Measurements from ENCODE around the gene SERINC5.
"Not testable (repeated sequence)": the region's sequence is repeated elsewhere in the genome, so short reads cannot be mapped to it uniquely, and the experiment has no call there.

Gene SERINC5

DNA sequence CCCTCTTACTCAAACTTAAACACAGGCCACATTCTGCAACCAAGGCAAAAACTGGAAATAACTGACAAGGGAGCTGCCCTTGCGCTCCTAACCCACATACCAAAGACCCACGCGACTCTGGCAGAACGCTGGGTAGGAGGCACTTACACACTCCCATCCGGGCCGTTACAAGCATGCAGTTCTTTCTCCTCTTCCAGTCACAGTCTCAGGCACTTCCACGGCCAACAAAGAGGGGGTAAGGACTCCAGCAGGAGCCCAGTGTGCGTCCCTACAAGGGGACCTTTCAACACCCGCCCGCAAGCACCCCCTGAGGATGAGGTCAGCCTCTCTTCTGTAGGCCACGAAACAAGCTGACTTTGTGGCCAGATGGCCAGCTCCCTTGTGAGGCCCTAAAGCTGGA lies 57.4 kb downstream of the SERINC5 start:
- no peak for DNase-seq (ENCODE audit: low read depth)

DNA sequence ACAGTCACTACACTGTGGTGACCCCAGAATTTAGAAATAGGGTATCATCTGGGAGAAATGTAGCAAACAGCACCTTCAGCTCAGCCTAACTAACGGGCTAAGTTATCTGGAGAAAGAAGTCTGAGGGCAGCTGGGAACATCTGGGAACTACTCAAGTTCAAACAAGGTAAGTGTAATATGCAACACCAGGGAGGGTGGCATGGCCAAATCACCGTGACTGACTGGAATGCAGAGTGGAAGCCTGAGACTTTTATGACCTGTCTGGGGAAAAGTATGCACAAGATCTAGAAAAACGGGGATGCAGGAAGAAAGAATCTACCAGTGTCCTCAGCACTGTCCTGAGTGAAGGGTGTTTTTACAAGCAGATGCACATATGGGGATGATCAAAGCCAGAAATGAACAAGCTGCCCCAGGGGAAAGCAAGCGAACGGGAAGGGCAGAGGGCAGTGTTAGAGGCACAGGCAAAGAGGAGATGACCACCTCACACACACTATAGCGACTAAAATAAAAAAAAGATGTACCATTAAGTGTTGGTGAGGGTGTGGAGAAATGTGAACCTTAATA lies 59.9 kb downstream of the SERINC5 start:
- DNase-seq (ENCODE audit: low read depth) = no peak

DNA sequence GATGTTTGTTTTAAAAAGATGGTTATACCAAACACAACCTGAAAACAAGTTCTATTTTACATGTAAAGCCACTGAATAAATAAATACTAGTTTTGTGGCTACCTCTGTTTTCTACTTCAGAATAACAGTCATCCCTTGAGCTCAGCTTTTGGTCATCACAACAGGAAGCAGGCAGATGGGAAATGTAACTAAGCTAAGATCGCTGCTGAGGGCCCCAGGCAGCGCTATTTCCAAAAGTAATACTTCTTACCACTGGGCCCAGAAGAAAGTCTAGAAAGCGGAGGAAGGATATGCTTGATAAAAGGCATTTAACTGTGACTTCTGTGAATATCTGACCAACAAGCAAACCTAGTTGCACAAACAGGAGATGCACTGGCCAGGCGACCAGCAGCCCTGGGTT lies 61.4 kb downstream of the SERINC5 start:
- DNase-seq (ENCODE audit: low read depth) = no peak

DNA sequence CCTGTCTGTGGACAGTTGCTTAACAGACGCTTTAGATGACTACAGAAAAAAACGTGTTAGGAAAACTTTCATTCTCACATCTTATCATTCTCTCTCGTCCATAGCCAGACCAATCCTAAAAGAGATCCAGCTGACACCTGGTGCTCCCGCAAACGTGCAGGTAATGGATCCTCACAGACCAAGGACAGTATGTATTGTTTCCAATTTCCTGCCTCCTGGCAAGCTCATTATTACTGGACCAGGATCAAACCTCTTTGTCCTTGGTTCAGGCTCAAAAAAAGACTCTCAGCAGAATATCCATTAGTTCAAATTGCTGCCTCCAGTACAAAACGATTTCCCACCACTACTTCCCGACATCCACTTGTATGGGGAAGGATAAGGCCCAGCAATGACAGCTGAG lies 62.4 kb downstream of the SERINC5 start:
- no peak for DNase-seq (ENCODE audit: low read depth)

DNA sequence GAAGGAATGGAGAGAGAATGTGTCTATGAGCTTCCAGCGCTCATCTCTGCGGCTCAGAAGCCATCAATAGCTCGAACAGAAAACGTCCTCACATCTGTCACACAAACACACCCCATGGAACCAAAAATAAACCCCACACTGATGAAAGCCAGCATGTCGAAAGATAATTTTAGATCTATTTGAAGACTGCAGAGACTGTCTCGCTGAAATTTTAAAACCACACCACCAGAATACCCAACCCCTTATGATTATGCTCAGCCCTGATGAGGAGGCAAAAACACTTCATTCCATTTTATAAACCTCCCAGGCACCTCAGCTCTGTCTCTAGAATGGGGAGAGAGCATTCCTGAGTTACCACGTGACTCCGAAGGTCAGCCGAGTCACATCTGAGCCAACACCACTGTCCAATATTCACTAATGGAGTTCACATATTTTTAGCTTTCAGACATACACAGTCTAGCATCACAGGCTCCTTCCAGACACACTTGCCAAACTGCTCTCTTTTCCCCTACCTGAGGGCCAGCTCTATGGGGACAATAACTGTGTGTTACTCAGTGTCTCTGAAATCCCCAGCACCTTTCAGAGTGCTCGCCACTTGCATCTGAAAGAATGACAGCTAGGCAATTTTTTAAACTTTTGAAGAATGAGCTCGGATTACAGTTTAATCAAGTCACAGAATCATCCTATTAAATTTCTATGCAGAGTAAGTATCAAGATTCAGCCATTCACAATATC lies 63.2 kb downstream of the SERINC5 start:
- DNase-seq (ENCODE audit: low read depth) = no peak

DNA sequence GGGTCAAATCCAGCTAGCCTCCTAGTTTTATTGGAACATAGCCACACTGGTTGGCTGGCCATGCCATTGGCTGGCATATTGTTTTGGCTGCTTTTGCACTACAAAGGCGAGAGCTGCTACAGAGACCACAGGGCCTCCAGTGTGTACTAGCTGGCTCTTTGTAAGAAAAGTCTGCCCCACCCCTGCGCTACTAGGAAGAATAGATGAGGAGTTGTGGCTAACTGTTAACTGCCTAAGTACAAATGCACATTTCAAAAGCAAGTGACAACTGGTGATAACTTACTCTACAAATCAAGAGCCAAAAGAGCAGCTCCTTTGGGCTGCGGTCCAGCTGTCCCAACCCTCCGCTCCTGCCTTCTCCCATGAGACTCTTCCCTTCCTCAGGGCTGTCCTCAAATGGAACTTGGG lies 63.9 kb downstream of the SERINC5 start:
- DNase-seq (ENCODE audit: low read depth) = no peak

DNA sequence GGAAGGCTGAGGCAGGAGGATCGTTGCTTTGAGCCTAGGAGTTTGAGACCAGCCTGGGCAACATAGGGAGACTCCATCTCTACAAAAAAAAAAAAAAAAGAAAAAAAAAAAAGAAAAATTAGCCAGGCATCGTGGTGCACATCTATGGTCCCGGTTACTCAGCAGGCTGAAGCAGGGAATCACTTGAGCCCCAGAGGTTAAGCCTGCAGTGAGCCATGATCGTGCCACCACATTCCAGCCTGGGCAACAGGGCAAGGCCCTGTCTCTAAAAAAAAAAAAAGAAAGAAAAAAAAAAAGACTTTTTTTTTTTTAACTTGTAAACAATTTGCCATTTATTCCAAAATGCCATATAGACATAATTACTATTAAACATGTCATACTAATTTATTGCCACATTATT lies 64.5 kb downstream of the SERINC5 start:
- no peak for DNase-seq (ENCODE audit: low read depth)

DNA sequence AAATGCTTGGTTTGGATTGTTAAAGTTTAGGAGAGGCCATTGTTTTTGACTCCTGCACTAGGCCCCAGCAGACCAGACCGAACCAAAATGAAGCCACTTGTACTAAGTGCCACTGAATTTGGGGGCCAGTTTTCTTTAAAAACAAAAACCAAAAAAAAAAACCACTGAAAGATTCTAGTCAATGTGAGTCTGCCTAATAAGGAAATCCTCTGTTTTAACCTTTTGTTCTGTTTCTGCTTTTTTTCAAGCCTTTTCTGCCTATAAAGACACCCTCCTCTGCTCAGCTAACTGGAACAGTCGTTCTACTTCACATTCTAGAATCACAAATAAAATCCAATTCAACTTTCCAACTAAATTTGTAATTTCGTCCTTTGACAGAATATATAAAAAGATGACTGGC lies 64.9 kb downstream of the SERINC5 start:
- DNase-seq (ENCODE audit: low read depth) = no peak

DNA sequence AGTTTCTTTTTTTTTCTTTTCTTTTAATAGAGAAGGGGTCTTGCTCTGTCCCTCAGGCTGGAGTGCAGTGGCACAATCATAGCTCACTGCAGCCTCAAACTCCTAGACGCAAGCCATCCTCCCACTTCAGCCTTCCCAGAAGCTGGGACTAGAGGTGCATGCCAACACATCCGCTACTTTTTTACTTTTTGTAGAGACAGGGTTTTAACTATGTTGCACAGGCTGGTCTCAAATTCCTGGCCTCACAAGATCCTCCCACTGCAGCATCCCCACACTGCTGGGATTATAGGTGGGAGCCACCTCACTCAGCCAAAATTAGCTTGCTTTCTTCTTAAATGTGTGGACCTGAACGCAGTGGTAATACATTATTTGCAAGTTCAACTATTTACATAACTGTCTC lies 66.1 kb downstream of the SERINC5 start:
- DNase-seq (ENCODE audit: low read depth) = no peak

DNA sequence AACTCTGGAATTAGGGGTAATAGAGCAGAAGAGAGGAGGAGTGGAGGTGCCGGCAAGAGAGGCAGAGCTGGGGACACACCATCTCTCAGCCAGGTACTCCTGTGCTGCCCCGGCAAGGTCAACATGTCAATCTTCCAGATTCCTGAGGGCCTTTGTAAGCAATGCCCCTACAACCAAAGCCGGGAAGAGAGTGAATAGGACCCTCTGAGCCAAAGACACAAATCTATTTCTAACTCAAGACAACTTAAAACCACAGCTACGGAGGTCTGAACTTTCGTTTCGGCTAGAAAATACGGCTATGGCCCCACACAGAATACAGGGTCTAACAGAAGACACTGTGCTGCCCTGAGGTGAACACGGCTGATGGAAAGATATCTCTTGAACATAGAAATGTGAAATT lies 66.6 kb downstream of the SERINC5 start:
- DNase-seq (ENCODE audit: low read depth) = no peak

DNA sequence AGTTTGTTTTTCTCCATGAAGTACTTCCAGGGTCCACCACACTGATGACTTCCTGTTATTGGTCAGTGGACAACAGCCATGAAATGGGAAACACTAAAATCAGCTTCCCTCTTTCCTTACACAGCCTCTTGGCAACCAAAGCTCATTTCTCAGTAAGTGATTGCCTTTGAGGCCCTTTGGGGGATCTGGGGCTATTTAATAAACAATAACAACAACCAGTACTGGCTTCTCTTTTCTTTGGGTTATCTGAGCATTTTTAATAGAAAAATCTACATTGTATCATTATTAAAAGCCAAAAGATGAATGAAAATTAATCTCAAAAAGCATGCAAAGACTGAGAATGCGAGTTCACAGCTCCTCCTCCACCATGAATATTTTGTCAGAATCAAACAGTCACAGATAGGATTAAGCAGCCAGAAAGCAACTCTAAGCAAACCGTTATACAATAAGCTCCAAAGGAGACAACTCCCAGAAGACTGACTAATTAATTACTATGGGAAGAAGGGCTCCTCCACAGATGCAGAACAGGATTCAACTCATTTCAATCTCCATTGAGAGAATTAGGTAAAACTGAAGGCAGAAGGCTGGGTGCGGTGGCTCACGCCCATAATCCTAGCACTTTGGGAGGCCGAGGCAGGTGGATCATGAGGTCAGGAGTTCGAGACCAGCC lies 68.3 kb downstream of the SERINC5 start:
- DNase-seq (ENCODE audit: low read depth) = no peak

DNA sequence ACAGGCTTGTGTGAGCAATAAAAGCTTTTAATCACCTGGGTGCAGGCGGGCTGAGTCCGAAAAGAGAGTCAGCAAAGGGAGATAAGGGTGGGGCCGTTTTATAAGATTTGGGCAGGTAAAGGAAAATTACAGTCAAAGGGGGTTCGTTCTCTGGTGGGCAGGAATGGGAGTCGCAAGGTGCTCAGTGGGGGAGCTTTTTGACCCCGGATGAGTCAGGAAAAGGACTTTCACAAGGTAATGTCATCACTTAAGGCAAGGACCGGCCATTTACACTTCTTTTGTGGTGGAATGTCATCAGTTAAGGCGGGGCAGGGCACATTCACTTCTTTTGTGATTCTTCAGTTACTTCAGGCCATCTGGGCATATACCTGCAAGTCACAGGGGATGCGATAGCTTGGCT lies 70.3 kb downstream of the SERINC5 start:
- not testable (repeated sequence) for DNase-seq (ENCODE audit: low read depth)

DNA sequence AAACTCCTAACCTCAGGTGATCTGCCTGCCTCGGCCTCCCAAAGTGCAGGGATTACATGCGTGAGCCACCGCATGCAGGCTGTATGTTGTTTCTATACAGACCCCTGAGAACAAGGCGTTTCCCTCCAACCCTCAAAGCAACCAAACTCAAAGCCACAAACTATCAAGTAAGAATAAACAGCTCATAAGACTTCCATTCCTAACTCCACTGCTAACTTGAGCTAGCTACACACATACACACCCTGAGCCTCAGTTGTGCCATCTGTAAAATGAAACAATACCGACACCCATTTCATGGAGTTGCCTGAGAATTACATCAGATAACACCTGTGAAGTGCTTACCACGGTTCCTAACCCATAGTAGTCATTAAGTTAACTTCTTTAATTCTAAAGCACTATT lies 70.8 kb downstream of the SERINC5 start:
- no peak for DNase-seq (ENCODE audit: low read depth)

DNA sequence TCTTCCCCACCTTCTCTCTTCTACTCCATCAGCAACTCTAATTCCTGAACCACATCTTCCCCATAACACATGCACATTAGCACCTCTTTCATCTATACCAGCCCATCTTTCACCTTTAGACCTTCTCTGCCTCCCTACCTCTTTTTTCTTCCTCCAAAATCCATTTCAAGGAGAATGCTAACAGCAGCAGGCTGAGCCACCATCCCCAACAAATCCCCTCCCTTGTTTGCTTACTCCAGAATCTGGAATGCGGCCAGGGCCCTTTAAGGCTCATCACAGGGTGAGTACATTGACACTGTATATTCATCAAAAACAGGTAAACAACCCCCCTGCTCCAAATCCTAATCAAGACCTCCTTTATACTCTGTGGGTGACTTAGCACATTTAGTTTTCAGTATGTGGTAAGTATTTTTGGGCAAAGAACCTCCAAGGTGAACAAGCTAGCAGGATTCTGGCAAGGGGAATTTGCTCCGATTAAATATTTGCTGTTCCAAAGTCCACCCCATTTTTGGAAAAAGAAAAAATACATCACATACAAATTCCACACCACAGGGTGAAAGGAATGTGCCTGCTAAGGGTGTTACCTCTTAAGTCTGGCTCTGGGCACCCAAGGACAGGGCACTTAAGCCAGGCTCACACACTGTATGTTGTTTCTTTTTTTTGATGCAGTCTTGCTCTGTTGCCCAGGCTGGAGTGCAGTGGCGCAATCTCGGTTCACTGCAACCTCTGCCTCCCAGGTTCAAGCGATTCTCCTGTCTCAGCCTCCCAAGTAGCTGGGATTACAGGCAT lies 71.4 kb downstream of the SERINC5 start:
- DNase-seq (ENCODE audit: low read depth) = no peak

DNA sequence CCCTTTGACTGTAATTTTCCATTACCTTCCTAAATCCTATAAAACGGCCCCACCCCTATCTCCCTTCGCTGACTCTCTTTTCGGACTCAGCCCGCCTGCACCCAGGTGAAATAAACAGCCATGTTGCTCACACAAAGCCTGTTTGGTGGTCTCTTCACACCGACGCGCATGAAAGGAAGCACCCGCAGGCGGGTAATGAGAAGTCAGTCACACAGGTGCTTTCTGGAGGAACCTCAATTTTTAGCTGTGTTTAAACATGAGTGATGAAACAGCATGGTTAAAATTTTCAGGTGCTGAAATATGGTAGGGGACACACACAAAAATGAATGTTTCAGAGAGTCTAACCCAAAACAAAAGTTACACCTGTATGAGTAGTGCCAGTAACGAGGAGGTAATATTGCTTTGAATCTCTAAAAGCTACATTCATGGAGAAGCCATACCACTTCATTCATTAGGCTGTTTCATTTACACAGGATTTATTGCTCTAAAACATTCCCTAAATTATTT lies 72.1 kb downstream of the SERINC5 start:
- DNase-seq (ENCODE audit: low read depth) = not testable (repeated sequence)

DNA sequence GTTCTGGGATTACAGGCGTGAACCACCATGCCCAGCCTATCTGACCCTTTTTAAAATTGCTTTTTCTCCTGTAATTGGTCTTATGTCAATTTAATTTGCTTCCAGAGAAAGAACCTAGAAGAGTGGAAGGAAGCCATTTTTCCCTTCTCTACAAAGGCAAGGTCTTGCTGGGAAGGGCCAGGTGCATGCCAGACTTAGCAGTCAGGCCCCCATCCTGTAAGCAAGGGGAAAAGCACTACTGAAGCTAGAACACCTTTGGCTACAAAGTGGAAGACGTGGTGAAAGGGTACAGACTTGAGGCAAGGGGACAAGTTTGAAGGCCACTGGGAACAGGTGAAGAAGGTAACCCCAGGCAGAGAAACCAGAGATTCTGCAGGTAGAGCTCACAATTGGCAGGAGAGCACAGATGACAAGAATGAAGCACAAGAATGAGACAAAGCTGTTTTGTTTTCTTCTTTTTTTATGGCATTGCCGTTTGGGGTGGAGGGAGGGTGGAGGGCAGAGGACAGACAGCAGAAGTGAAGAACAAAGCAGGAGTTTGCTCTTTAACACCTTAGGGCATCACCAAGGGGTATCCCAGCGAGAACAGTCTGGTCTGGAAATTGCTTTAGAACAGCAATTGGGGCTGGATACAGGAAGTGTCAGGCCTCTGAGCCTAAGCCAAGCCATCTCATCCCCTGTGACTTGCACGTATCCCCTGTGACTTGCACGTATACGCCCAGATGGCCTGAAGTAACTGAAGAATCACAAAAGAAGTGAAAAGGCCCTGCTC lies 72.9 kb downstream of the SERINC5 start:
- DNase-seq (ENCODE audit: low read depth) = no peak

DNA sequence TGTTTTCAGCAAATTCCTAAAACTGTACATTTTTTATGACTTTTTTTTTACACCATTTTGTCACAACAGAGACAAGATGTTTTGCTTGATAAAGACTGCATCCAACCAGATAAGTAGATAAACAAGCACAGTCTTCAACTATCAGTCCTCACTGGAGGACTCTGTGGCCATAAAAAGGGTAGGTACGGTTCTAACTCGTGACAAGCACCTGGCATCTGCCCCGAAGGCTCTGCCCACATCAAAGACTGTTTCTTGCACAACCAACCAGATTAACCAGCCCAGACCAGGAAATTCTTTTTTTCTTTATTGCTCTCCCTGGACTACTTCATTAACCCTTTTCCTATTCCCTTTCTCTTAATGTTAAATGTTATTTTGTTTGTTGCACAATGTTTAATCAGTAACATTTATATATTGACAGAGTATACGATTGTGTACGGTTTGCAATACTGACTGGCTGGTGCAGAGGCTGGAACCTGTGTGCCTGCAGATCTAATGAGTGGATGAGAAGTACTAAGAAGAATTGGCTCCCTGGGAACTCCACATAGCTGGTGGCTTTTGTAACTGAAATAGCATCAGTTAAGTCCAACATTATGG lies 74.1 kb downstream of the SERINC5 start:
- peak; percentile 21 for DNase-seq (ENCODE audit: low read depth)

DNA sequence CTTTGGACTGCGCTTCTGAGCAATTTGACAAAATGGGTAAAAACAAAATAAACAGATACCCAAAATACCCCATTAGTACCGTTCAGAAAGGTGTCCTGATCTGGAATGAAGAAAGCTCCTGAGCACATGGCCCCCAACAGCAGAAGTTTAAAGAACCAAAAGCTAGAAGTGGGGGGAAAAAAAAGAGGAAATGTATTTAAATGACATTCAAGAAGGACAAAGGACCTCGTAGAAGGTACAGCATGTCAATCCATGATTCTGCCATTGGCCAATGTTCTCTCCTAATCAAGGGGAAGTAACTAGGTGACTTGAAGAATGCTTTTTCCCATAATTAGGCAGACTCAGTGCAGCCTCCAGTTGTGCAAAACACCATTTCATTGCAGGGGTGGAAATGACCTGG lies 78.6 kb downstream of the SERINC5 start:
- DNase-seq (ENCODE audit: low read depth) = no peak

DNA sequence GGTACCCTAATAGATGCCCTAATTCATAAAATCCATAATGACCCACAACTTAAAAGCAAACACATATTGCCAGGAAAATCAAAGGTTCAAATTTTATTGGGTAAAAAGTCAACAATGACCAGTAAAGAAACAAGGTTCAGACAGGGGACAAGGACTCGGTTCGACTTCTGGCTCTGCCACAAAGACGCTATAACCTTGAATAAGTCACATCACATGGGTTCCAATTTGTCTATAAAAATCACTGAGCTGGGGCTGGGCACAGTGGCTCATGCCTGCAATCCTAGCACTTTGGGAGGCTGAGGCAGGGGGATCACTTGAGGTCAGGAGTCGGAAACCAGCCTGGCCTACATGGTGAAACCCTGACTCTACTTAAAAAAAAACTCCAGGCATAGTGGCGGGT lies 80.5 kb downstream of the SERINC5 start:
- DNase-seq (ENCODE audit: low read depth) = no peak

DNA sequence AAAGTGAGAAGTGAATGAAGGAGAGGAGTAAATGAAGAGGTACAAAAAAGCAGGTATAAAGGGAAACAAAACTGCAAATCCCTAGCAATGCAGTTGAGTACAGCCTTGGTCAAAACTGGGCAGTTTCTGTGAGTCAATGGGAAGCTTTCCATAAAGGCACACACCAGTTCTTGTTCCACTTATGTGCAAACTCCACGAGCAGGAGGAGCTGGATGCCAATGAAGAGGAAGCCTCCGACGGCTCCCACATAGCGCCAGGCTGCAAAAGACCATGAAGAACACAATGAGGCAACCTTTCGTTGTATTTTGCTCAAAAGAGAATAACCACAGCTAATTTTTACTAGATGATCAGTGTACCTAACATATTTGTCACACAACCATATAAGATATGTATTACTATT lies 81.1 kb downstream of the SERINC5 start:
- no peak for DNase-seq (ENCODE audit: low read depth)

DNA sequence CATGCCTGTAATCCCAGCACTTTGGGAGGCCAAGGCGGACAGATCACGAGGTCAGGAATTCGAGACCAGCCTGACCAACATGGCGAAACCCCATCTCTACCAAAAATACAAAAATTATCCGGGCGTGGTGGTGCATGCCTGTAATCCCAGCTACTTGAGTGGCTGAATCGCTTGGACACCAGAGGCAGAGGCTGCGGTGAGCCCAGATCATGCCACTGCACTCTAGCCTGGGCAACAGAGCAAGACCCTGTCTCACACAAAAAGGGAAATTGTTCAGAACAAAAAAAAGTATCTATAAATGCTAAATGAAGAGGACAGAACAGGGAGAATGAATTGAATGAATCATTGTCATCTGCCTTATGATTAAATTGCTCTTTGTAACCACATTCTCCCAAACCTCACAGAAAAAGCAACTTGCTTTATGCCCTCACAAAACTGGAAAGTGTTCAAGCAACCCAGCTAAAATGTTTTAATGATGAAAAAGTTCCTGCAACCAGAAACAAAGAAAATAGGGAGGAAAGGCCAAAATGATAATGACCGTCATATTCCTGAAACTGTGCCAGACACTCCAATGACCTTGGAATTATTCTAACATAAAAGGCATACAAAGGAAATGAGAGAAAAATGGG lies 83.7 kb downstream of the SERINC5 start:
- DNase-seq (ENCODE audit: low read depth) = no peak
